ENCODE measurements around the gene INTS11.

Gene INTS11

DNA sequence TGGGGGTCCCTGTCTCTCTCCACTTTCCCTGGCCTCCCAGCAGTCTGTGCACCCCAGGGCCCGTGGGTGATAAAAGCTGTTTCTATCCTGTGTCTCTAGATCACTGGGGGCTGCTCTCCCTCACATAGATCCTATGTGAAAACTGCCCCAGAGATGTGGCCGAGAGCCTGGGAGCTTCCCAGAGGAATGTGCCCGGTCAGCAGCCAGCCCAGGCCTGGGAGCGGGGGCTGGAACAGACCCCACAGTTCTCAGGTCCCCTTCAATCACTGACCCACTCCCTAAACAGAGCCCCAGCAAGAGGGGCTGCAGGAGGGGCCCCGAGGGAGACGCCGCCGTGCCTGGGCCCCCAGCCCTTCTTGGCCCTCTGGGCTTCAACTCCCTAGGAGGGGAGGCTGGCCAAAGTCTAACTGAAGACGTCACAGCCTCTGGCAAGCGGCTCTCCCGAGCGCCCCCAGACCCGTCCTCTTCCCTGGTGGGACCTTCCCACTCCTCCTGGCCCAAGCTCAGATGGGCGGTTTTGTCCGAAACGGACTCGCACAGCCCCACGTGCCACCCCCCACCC is 33.5 kb upstream of the INTS11 start:
- no peak for DNase-seq (ENCODE audit: low spot score)

DNA sequence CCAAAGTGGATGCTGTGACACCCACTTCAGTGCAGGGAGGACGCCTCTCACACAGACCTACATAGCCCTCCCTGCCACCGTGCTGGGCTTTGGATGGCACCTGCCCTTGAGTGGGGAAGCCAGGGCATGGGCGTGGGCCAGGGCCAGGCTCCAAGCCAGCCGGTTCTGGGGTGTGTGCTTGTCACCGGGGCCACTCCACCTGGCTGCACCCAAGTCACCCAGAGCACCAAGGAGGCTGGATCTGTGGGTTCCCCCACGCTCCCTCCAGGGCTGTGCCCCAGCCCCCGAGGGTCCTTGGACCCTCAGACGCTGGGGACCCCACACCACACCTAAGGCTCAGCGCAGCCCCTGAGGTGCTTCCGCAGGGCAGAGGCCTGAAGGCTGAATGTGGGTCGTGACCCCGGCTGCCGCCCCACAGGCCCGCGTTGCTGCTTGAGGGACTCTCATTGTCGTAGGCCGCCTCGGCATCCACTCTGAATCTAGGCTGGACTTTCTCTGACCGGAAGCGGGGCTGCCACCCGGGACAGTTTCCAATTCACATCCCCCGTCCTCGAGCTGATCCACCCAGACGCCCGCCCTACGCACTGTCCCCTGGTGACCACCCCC is 32.4 kb upstream of the INTS11 start:
- no peak for DNase-seq (ENCODE audit: low spot score)

DNA sequence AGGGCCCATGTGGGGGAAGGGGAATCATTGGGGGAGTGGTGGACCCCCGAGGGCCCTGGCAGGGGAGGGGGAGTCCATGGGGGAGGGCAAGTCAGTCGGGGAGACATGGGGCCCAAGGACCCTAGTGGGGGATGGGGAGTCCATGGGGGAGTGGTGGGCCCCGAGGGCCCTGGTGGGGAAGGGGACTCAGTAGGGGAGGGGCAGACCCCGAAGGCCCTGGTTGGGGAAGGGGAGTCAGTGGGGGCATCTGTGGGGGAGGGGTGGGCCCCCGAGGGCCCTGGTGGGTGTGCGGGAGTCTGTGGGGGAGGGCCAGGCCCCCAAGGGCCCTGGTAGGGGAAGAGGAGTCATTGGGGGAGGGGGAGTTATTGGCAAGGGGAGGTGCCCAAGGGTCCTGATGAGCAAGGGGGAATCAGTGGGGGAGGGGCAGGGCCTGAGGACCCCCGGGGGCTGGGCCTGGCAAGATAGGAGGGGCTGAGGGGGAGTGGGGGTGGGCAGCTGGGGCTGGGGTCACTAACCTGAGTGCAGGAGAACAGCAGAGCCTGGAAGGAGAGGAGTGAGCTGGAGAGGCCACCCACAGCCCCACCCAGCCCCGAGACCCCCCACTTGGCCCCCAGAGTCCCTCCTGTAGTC is 31.8 kb upstream of the INTS11 start:
- DNase-seq (ENCODE audit: low spot score) = no peak

DNA sequence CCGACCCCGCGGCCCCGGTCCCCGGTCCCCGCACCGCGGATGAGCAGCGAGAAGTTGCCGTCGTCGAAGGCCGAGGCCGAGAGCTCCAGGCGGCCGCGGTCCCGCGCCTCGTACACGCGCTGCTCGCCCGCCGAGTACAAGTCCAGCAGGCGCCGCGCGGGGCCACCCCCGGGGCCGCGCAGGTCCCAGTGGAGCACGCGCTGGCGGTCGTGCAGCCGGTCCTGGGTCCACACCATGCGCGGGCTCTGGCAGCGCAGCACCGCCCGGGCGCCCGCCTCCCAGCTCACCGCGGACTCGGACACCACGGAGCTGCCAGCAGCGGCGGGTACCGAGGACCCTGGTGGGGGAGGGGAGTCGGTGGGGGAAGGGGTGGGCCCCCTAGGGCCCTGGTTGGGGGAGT is 31.0 kb upstream of the INTS11 start:
- DNase-seq (ENCODE audit: low spot score) = no peak

DNA sequence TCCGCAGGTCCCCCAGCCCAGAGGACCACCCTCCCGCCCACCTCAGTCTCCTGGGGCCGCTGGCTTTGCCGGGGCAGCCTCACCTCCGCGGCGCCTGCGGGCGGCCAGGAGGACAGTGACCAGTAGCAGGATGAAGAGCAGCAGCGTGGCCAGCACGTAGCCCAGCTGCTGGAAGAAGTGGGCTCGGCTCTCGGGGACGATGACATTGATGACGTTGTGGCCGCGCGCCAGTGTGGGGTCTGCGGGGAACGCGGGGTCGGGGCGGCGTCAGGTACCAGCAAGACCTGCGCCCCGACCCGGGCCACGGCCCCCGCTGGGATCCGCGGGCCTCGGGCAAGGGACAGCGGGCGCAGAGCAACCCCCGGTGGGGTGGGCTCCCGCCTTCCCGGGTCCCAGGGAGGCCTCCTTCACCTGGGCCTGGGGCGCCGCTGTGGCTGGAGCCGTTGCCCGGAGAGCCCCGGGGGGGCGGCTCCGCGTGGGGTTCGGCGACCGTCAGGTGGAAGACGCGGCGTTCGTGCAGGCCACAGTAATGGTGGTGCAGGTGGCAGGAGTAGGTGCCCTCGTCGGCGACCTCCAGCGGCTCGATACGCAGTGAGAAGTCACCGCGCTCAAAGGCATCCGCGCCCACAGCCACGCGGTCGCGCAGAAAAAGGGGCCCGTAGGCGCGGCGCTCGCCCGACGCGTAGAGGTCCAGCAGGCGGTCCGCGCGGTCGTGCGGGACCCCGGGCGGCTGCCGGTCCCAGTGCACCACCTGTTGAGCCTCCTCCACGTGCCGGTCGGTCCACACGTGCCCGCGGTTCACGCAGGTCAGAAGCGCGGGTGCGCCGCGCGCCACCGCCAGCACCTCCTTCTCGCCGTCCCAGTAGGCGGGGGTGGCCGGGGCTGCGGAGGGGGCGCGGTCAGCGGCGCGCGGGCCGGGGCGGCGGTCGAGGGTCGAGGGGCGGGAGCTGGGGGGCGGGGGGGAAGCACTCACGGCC is 30.1 kb upstream of the INTS11 start:
- DNase-seq (ENCODE audit: low spot score) = no peak

DNA sequence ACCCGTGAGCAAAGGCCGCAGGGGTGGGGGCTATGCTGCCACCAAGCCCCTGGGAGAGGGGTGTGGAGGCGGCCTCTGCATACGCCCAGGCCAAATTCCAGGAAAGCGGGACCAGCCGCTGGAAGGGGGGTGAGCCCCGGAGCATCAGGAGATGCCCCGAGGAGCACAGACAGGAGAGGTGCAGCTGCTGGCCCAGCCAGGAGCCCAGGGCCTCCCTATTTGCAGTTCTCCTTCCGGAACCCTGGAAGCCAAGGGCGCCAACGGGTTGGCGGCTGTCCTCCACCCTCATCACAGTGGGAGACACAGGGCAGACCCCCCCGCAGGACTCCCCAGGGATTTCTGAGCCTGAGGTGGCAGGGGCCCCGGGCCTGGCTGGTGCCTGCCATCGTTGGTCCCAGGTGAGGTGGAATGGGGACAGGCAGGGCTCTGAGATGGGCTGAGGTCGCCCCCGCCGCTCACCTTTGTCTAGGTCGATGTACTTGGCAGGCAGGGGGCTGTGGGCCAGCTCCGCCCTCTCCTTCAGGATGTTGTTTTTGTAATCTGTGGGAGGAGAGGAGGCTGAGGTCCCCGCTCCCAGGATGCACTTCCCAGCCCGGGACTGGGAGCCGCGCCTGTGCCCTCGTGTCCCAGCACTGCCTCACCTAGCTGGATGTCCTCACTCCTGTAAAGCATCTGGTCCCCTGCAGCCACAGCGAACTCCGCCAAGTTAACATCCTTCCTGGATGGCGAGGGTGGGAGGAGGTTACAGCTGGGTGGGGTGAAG is 29.1 kb upstream of the INTS11 start:
- DNase-seq (ENCODE audit: low spot score) = no peak

DNA sequence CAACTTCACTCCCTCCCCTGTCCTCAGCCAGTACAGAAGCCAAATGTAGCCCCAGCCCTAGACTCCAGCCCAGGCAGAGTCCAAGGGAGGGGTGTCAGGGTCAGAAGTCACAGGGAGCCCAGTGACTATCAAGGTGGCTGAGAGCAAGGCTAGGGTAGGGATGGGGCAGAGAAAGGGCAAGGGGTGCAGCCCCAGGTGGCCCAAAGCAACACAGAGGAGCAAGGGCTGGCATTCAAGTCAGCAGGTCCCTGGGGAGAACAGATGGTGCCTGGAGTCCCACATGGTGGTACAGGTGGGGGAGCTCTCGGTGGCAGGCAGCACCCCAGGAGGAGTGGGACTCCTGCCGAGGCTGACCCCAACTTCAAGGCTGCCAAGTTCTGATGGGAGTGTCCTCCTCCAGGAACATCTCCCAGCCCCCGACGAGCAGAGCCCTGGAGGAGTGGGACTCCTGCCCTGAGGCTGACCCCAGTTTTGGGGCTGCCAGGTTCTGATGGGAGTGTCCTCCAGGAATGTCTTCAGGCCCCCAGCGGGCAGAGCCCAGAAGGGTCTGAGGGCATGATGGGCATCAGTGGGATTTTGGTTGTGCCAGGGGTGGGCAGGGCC is 28.4 kb upstream of the INTS11 start:
- peak; percentile 65 for DNase-seq (ENCODE audit: low spot score)

DNA sequence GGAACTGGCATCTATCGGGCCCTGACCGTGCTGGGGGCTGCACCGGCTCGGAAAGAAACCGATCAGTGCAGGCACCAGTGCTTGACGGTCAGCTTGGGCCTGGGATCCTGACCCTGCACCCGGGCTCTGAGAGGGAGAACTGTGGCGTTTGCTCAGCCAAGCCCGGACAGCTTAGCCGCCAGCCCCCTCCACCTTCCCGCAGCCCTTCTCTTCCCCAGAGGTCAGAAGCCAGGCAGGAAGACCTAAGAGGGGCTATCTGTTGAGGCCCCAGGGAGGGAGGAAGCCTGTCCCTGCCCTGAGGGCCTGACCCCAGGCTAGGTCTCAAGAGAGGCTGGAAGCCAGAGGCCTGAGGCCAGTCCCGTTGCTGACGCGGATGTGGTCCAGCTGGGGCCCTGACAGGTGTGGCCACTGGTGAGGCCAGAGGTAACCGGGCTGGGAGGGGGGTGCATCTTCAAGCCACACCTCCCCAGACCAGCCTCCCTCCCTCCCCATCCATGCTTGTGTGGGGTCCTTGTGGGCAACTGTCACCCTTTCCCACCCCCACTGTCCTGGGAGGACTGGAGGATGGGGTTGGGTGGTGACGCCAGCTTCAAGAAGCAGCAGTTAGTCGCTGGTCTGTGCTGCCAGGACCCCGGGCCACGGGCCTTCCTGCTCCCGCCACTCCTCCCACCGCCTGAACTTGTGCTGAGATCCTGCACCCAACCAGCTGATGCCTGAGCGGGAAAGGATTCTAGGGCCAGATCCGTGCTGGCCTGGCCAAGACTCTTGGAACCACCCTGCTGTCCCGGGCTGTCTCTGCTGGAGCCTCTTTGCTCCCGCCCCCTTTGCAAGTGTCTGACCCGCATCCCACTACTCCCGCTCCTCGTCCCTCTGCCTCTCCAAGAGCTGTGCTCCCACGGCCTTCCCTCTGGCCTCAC is 27.3 kb upstream of the INTS11 start:
- DNase-seq (ENCODE audit: low spot score) = no peak

DNA sequence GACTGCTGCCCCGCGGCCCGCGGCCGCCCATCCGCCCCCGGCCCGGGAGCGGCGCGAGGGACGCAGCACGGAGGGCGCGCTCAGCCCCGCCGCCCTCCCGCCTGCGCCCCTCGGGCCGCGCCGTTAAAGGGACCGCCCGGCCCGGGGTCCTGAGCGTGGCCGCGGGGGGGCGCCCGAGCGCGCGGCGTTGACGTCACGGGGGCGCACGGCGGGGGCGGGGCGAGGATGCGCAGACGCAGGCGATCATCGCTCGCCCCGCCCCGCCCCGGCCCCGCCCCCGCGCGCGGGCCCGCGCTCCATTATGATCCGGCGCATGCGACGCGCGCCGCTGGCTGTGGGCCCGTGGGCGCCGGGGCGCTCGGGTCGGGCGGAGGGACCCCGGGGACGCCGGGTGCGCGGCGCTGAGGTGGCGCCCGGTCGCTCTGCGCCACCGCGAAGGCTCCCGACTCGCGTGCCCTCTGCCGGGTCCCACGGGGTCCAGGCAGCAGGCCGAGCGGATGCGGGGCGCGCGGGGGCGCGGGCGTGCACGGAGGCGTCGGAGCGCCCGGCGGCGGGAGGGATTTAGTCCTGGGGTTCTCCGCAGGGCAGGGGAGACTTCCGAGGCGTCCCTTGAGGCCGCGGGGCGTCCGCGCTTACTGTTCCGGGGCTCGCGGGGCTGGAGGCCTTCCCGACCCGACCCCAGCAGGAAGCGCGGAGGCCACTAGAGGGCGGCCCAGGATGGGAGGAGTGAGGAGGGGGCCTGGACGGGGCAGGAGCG is 25.0 kb upstream of the INTS11 start, which contains the start of gene DVL1:
Gene DVL1, minus strand, starts transcription at position 163 of the 757 bp plus-strand sequence. CDS start 353 bp downstream, outside the sequence.
- DNase-seq (ENCODE audit: low spot score) = peak; percentile 90

DNA sequence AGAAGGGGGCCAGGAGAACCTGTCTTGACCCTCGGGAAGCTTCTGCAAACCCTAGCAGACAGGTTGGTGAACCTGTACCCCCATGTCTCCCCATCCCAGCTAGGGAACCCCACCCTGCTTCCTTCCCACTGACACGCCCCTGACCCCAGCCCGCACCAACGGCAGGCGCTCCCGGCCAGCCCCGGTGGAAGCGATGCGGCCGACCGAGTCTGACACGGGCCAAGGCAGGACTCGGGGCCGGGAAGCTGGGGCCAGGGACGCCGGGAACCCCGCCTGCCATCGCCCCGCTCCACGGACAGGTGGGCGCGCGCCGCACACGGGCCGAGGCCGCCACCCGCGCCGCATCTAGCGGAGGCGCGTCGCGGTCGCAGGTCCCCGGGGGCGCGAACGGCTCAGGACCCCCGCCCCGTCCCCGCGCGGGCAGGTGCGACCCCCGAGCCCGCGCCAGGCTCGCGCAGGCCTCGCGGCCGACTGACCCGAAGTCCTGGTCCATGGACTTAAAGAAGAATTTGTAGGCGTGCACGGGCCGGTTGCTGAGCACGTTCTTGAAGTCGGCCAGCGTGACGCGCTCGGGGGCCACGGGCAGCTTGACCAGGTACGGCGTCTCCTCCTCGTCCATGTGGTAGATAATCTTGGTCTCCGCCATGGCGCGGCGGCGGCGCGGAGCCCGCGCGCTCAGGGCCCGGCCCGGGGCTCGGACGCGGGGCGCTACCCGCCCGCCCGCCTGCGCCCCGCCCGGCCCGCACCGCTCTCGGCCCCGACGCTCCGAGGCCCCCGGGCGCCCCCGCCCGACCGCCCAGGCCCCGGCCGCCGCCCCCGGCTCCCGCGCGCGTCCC is 24.2 kb upstream of the INTS11 start:
- no peak for DNase-seq (ENCODE audit: low spot score)

DNA sequence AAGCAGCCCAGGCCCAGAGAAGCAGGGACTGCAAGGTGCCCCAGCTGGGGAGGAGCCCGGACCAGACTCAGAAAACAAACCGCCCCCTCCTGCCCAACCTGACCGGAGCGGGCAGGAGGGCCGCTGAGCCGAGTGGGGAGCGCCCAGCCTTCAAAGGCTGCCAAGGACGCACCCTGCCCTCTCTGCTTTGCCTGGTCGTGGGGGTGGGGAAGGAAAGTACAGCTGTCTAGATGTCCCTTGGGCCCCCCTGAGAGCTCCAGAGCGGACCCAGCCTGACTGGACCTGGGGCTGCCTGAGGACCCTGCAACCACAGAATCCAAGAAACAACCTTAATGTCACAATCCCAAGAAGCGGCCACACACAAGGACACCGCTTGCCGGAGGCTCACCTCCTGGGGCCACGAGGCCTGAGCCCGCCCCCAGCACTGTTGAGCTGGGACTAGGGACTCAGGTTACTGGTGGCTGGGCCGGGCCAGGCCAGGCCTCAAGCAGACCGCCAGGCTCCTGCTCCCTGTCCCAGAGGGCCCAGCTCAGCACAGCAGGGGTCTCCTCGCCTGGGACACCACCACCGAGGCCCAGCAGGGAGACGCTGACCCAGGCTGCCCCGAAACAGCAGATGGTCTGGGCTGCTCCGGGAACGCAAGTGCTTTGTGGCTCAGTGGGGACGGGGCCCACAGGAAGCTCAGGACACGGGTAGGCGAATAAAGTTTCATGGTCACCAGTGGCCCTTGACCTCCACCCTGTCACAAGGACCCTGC is 23.4 kb upstream of the INTS11 start:
- DNase-seq (ENCODE audit: low spot score) = no peak

DNA sequence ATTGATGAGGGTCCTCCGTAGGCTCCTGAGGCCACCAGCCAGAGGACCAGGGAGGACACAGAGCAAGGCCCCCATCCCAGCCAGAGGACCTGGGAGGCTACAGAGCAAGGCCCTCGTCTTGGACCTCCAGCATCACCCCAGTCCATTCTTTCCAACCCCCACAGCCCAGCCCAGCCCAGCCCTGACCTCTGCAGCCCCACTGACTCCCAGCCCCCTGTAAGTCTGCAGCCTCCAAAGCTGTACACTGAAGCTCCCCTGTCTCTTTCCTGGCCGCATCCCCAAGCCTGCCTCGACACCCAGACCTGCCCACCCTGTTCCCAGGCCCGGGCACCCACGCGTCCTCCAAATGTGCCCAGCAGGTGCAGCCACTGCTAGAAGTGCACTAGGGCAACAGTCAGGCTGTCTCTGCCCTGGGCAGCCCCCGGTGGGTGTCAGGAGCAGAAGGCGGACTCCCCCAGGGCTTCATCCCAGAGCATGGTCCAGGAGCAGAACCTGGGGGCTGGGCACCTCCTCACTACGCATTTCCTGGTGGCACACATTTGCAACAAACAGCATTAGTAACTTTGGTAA is 22.7 kb upstream of the INTS11 start:
- DNase-seq (ENCODE audit: low spot score) = no peak

DNA sequence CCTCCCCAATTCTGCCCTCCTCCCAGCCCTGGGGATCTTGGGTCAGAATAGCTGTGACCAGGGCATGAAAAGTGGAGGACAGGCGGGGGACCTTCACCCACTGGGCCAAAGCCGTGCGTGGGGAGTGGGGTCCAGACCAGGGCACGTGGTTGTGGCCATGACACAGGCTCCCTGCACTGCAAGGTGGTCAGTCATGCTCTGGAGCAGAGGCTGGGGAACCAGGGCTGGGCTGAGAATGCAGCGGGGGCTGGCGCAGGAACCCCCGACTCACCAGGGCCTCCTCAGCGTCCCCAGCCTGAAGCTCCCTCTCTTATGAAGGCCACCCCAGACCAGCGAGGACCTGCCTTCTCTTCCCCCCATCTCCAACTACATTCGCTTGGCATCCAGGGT is 22.0 kb upstream of the INTS11 start:
- DNase-seq (ENCODE audit: low spot score) = no peak

DNA sequence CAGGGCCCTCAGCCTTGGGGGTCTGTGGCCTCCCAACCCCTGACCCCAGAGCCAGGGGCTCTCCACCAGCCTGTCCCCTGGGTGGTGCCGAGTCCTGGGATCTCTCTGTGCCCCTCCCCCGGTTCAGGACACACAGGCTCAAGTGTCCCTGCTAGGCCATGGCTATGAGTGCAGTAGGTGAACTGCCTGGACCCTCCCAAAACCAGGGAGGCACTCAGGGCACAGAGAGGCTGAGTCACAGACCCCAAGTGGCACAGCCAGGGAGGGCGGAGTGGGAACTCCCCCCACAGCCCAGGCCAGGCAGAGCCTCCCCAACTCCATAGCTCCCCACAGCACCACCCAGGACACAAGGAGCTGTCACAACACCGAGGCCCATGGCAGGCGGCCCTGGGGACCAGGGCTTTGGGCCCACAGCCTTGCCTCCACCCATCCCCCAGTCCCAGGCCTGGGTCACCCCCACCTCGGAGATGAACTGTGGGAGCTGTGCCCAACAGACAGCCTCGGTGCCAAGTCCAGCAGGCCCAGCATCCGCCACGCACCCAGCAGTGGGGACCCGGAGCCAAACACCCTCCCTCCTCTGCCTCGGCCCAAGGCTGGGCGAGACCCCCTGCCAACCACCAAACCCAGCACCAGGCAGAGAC is 21.5 kb upstream of the INTS11 start:
- no peak for DNase-seq (ENCODE audit: low spot score)

DNA sequence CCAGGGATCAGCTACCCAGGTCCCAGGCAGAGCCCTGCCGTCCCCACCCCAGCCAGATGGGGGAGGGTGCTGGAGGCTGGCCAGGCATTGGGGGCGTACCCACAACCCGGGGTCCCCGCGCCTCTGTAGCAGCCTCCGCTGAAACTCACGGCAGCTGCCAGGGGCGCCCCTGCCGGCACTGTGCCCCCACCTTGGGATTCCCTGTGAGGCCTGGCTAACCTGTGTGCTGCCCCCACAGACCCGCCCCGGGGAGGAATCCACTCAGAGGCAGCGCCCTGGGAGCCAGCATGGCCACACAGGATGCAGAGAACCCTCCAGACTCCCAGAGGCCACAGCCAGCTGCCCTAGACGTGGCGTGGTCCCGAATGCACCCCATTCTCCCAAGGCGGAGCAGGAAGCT is 20.9 kb upstream of the INTS11 start:
- DNase-seq (ENCODE audit: low spot score) = no peak

DNA sequence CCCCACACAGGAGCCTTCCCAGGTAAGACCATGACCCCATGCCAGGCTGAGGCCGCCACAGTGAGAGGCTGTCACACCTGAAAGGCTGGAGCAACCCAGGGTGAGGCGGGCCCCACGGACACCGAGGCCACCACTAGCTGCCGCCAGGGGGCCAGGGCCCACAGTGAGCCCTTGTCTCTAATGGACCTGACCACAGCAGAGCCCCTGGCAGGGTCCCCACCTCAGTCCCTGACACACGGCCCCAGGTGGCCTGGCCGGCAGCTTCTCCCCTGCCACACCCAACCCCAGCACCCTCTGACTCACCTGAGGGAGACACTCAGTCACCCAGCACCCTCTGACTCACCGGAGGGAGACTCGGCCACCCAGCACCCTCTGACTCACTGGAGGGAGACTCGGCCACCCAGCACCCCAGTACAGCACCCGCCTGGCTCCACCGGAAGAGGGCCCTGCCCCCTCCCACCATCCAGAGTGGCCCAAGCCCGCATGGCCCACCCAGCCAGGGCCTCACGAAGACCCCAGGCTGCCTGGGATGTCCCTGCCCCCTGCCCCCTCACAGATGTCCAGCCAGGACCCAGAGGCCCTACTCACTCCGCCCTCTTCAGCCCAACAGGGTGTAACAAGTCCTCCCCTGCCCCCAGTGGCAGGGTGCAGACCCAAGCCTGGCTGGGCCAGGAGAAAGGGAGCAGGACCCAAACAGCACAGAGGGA is 20.3 kb upstream of the INTS11 start:
- DNase-seq (ENCODE audit: low spot score) = no peak

All from germinal center (tissue), 1 donor.